ENCODE measurements around the gene LRRFIP2.

DNA sequence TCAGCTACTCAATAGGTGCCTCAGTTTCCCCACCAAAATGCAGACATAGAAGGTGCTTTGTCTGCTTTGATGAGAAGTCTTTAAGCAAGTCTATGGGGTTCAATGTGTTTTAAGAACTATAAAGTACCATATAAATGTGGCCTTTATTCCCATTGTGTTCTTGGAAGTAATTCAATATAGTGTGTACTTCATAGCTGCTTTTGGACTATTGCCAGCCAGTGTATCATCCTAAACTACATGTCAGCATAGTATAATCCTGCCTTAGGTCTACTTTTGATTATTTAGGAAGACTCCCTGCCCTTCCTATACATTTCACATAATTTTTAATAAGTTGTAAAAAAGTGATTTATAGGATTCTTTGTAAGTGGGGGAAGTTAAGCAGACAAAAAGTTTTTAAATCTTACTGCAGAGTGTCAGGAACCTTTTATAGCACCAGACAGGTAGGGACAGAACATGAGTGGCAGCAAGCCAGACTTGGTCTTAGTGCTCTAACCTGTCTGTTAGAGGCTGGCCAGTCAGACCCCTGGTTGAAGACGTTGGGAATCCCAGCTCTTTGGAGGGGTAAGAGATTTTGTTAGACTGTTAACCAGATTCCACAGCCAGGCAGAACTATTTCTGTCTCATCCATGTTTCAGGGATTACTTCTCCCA is 132.7 kb downstream of the LRRFIP2 start:
- no peak for TF ChIP-seq FOXK2 (IDR thresholded peaks at IDR 0.05)
- TF ChIP-seq ELF4 (IDR thresholded peaks at IDR 0.05) = no peak
- no peak for TF ChIP-seq BHLHE40 (IDR thresholded peaks at IDR 0.05; ENCODE audit: borderline replicate concordance)
- no peak for TF ChIP-seq ARNT (IDR thresholded peaks at IDR 0.05)
- TF ChIP-seq LEF1 (IDR thresholded peaks at IDR 0.05; ENCODE audit: borderline replicate concordance) = no peak
